PC-3 (cell line): ENCODE data around the gene SCNN1B. TPM values are rescaled to one million over a fixed set of nuclear protein-coding genes. Genes with fewer than 3 reads are reported as not detected.

Experiments used
- ATAC-seq: fragments of 200-7000 bp; cut with Tn5 transposase; 2 replicates; pipeline ENCODE4 v1.9.1; 2020; ENCODE audit warnings: mild to moderate bottlenecking, moderate library complexity
- BruUV-seq: library from RNA; stranded (reverse); fragments of 400-500 nt; replicated peaks from 2 replicates; lab custom pipeline; 2021; lab: Mats Ljungman, UMichigan
- CTCF ChIA-PET: fragments of 300-600 bp; sonication (Branson Sonifier 250); formaldehyde crosslinking; loops from one replicate; lab custom pipeline; 2022; ENCODE audit warnings: antibody characterized with exemption; lab: Charles Lee
- POLR2A ChIA-PET: fragments of 300-600 bp; sonication (Branson Sonifier 250); formaldehyde crosslinking; loops from one replicate; lab custom pipeline; 2022; ENCODE audit warnings: antibody characterized with exemption; ENCODE audit not compliant: unreplicated experiment; lab: Charles Lee
- DNase-seq: peaks from one replicate; pipeline ENCODE4 v3.0.0-alpha.2; 2015
- H2AFZ ChIP-seq: fragments of 300-600 bp; sonication (generic); 2 replicates; pipeline ENCODE4 v1.6.0; 2016; ENCODE audit warnings: antibody characterized with exemption, low read length
- H3F3A ChIP-seq: fragments of 300-600 bp; sonication (generic); one replicate; pipeline ENCODE4 v1.6.0; 2017; ENCODE audit warnings: antibody characterized with exemption, low read length, control low read depth, mild to moderate bottlenecking; ENCODE audit not compliant: unreplicated experiment
- H3K27ac ChIP-seq: fragments of 300-600 bp; sonication (generic); 2 replicates; pipeline ENCODE4 v1.5.1; 2016; ENCODE audit warnings: mild to moderate bottlenecking, low read length
- H3K27me3 ChIP-seq: fragments of 300-600 bp; sonication (generic); 2 replicates; pipeline ENCODE4 v1.6.1; 2016; ENCODE audit warnings: low read length, mixed read lengths
- H3K36me3 ChIP-seq: fragments of 300-600 bp; sonication (generic); 2 replicates; pipeline ENCODE4 v1.6.1; 2016; ENCODE audit warnings: low read depth, mixed run types, low read length, mixed read lengths
- H3K4me1 ChIP-seq: fragments of 300-600 bp; sonication (generic); 2 replicates; pipeline ENCODE4 v1.5.1; 2016; ENCODE audit warnings: low read length; ENCODE audit not compliant: insufficient read depth
- H3K4me2 ChIP-seq: fragments of 300-600 bp; sonication (generic); 2 replicates; pipeline ENCODE4 v1.6.0; 2016; ENCODE audit warnings: low read length
- H3K4me3 ChIP-seq: fragments of 300-600 bp; sonication (generic); 2 replicates; pipeline ENCODE4 v1.5.1; 2016; ENCODE audit warnings: mild to moderate bottlenecking, low read length, mixed read lengths
- H3K79me2 ChIP-seq: fragments of 300-600 bp; sonication (generic); 2 replicates; pipeline ENCODE4 v1.6.1; 2017; ENCODE audit warnings: low read length, mixed read lengths
- H3K9ac ChIP-seq: fragments of 300-600 bp; sonication (generic); 2 replicates; pipeline ENCODE4 v1.6.0; 2016; ENCODE audit warnings: mild to moderate bottlenecking, low read length
- H3K9me2 ChIP-seq: fragments of 300-600 bp; sonication (generic); replicated peaks from 2 replicates; pipeline ENCODE4 v1.6.1; 2016; ENCODE audit warnings: mixed run types, low read length, mixed read lengths
- H3K9me3 ChIP-seq: fragments of 300-600 bp; sonication (generic); 2 replicates; pipeline ENCODE4 v1.6.1; 2016; ENCODE audit warnings: low read length, mixed read lengths
- H4K20me1 ChIP-seq: fragments of 300-600 bp; sonication (generic); 2 replicates; pipeline ENCODE4 v1.6.1; 2016; ENCODE audit warnings: low read length, mixed read lengths
- CTCF ChIP-seq: fragments of 300-600 bp; sonication (generic); conservative IDR thresholded peaks from 2 replicates; pipeline ENCODE4 v1.5.1; 2017; ENCODE audit warnings: antibody characterized with exemption, low read depth, mild to moderate bottlenecking, low read length
- EZH2 ChIP-seq: fragments of 300-600 bp; sonication (generic); IDR thresholded peaks from one replicate; pipeline ENCODE4 v1.6.1; 2017; ENCODE audit warnings: antibody characterized with exemption, mild to moderate bottlenecking, low read length; ENCODE audit not compliant: unreplicated experiment
- EZH2phosphoT487 ChIP-seq: fragments of 300-600 bp; sonication (generic); IDR thresholded peaks from 2 replicates; pipeline ENCODE4 v1.6.1; 2018; ENCODE audit warnings: mild to moderate bottlenecking, antibody characterized with exemption, low read length, borderline replicate concordance
- intact Hi-C: fragments of 100-400 bp; cut with micrococcal nuclease; formaldehyde crosslinking; loops from 2 replicates; pipeline ENCODE4 v1.9.0; 2023
- total RNA-seq: library from RNA; depleted of rRNA; stranded (reverse); fragments of >200 nt; gene quantifications from 2 replicates; pipeline ENCODE4 v1.2.3, GENCODE V29; 2014

The SCNN1B gene
- total RNA-seq, 1 experiment from 2014 or later = 4.1 TPM

GRCh38 chr16:23330583-23331249 lies 28.6 kb downstream of the SCNN1B start:
- H3F3A ChIP-seq = no peaks in the 10 kb centered on the region
- no peaks in the 10 kb centered on the region for H3K79me2 ChIP-seq
- TF ChIP-seq EZH2phosphoT487 (no peak), CTCF (no peak), EZH2 (no peak)
- peaks cover 2% of the 10 kb centered on the region for H3K4me1 ChIP-seq
- ChIA-PET CTCF (no interaction called here), POLR2A (interaction anchor here (0.5 kb wide), 1 partner anchor 95 kb away, joined by 3 read pairs; no protein-coding TSS in a partner anchor)
- H3K9ac ChIP-seq = no peak overlapping the region
- no peaks in the 10 kb centered on the region for H3K36me3 ChIP-seq
- no peak overlapping the region for H3K27ac ChIP-seq
- BruUV-seq = no TSS peak
- no peaks in the 10 kb centered on the region for H4K20me1 ChIP-seq
- no peak overlapping the region for H2AFZ ChIP-seq
- DNase-seq (no peak), ATAC-seq (no peak)
- no peaks in the 10 kb centered on the region for H3K9me2 ChIP-seq
- H3K4me2 ChIP-seq = no peak overlapping the region
- no peaks in the 10 kb centered on the region for H3K27me3 ChIP-seq
- H3K9me3 ChIP-seq = no peaks in the 10 kb centered on the region
- intact Hi-C loops = no loop called here
- H3K4me3 ChIP-seq = no peak overlapping the region

- Histone ChIP-seq H3K9ac (no peak overlapping the region), H3K36me3 (no peaks in the 10 kb centered on the region), H3K9me3 (no peaks in the 10 kb centered on the region), H2AFZ (no peak overlapping the region), H3K27me3 (no peaks in the 10 kb centered on the region), H4K20me1 (no peaks in the 10 kb centered on the region), H3K4me2 (no peak overlapping the region), H3K4me3 (no peak overlapping the region), H3K9me2 (no peaks in the 10 kb centered on the region), H3K79me2 (no peaks in the 10 kb centered on the region), H3F3A (no peaks in the 10 kb centered on the region), H3K4me1 (peaks cover 12% of the 10 kb centered on the region), H3K27ac (no peak overlapping the region)
- DNase-seq = no peak
- no TSS peak for BruUV-seq
- intact Hi-C loops = no loop called here
- ChIA-PET POLR2A (no interaction called here), CTCF (no interaction called here)
- no peak for TF ChIP-seq EZH2
- TF ChIP-seq EZH2phosphoT487 = no peak
- TF ChIP-seq CTCF = no peak
- no peak for ATAC-seq
Observed at GRCh38 chr16:23333034-23333579, 31.0 kb downstream of the SCNN1B start.

GRCh38 chr16:23333831-23334456 lies 31.8 kb downstream of the SCNN1B start:
- ChIA-PET POLR2A (no interaction called here), CTCF (no interaction called here)
- no peak overlapping the region for H2AFZ ChIP-seq
- no peaks in the 10 kb centered on the region for H3K9me3 ChIP-seq
- H3K9me2 ChIP-seq = no peaks in the 10 kb centered on the region
- no peaks in the 10 kb centered on the region for H4K20me1 ChIP-seq
- BruUV-seq = no TSS peak
- TF ChIP-seq CTCF (no peak), EZH2 (no peak), EZH2phosphoT487 (no peak)
- no peaks in the 10 kb centered on the region for H3K36me3 ChIP-seq
- H3K79me2 ChIP-seq = no peaks in the 10 kb centered on the region
- DNase-seq (no peak), ATAC-seq (no peak)
- no peaks in the 10 kb centered on the region for H3K27me3 ChIP-seq
- no peak overlapping the region for H3K9ac ChIP-seq
- no peak overlapping the region for H3K4me3 ChIP-seq
- H3K4me1 ChIP-seq = peaks cover 12% of the 10 kb centered on the region
- no peak overlapping the region for H3K27ac ChIP-seq
- intact Hi-C loops = no loop called here
- H3K4me2 ChIP-seq = no peak overlapping the region
- no peaks in the 10 kb centered on the region for H3F3A ChIP-seq
